Activated CD8-positive, alpha-beta T cell treated with anti-CD3 and anti-CD28 coated beads, Interleukin-2, amount 10 ng/mL, durations not matched to agents 7 days and 5 days (primary cell): ENCODE data around the gene HECTD3. TPM values are rescaled to one million over a fixed set of nuclear protein-coding genes. Genes with fewer than 3 reads are reported as not detected.
"Not testable (repeated sequence)": the region's sequence is repeated elsewhere in the genome, so short reads cannot be mapped to it uniquely, and the experiment has no call there.

Source experiments
- ATAC-seq: fragments of 150-1000 bp; cut with Tn5 transposase; one replicate; pipeline ENCODE4 v1.10.0; 2021; ENCODE audit warnings: moderate library complexity
- CTCF ChIA-PET: fragments of 350-600 bp; sonication (Branson Sonifier 250); formaldehyde crosslinking; loops from one replicate; lab custom pipeline; 2021; ENCODE audit warnings: antibody characterized with exemption; lab: Charles Lee
- POLR2A ChIA-PET: fragments of 350-600 bp; sonication (Branson Sonifier 250); formaldehyde crosslinking; loops from one replicate; lab custom pipeline; 2021; ENCODE audit warnings: antibody characterized with exemption; lab: Charles Lee
- DNase-seq: peaks from one replicate; pipeline ENCODE4 v3.0.0-alpha.2; 2020
- H3K27ac Mint-ChIP-seq: one replicate; pipeline ENCODE4 v1.8.0; 2021; ENCODE audit warnings: mild to moderate bottlenecking, mixed read lengths
- H3K27me3 Mint-ChIP-seq: one replicate; pipeline ENCODE4 v1.8.0; 2021; ENCODE audit warnings: low read depth, mixed read lengths
- H3K36me3 Mint-ChIP-seq: one replicate; pipeline ENCODE4 v1.8.0; 2021; ENCODE audit warnings: low read depth, mixed read lengths
- H3K4me1 Mint-ChIP-seq: one replicate; pipeline ENCODE4 v1.8.0; 2021; ENCODE audit warnings: low read depth, mixed read lengths
- H3K4me3 Mint-ChIP-seq: one replicate; pipeline ENCODE4 v1.8.0; 2021; ENCODE audit warnings: mild to moderate bottlenecking, mixed read lengths
- H3K9me3 Mint-ChIP-seq: one replicate; pipeline ENCODE4 v1.8.0; 2022; ENCODE audit warnings: mixed read lengths; ENCODE audit not compliant: insufficient read depth
- total RNA-seq, 2 experiments: library from RNA; stranded (reverse); gene quantifications; one replicate each; pipeline ENCODE4 v1.2.3, GENCODE V29; 2021

Gene HECTD3
- total RNA-seq, 2 experiments from 2014 or later: 33.5 to 38.6 TPM

GRCh38 chr1:44977372-44977771 lies 33.8 kb downstream of the HECTD3 start:
- H3K27me3 Mint-ChIP-seq, H3K4me1 Mint-ChIP-seq, DNase-seq, POLR2A ChIA-PET, ATAC-seq, CTCF ChIA-PET, H3K27ac Mint-ChIP-seq, H3K9me3 Mint-ChIP-seq, H3K4me3 Mint-ChIP-seq: not testable (repeated sequence)
- peaks cover 46% of the 10 kb centered on the region for H3K36me3 Mint-ChIP-seq

- no peak for DNase-seq
- no peak overlapping the region for H3K27ac Mint-ChIP-seq
- POLR2A ChIA-PET: no interaction called here
- H3K36me3 Mint-ChIP-seq: peaks cover 50% of the 10 kb centered on the region
- no peak overlapping the region for H3K4me3 Mint-ChIP-seq
- CTCF ChIA-PET: no interaction called here
- ATAC-seq: no peak
- peaks cover 5% of the 10 kb centered on the region for H3K9me3 Mint-ChIP-seq
- peaks cover 9% of the 10 kb centered on the region for H3K4me1 Mint-ChIP-seq
- no peaks in the 10 kb centered on the region for H3K27me3 Mint-ChIP-seq
These were observed 34.9 kb downstream of the HECTD3 start for GRCh38 chr1:44976252-44976651.

- no peak overlapping the region for H3K4me3 Mint-ChIP-seq
- ATAC-seq (no peak), DNase-seq (no peak)
- H3K27ac Mint-ChIP-seq: no peak overlapping the region
- POLR2A ChIA-PET: interaction anchor here (0.7 kb wide), 1 partner anchor 13 kb away, joined by 4 read pairs; no protein-coding TSS in a partner anchor
- CTCF ChIA-PET: no interaction called here
- peaks cover 5% of the 10 kb centered on the region for H3K9me3 Mint-ChIP-seq
- H3K36me3 Mint-ChIP-seq: peaks cover 50% of the 10 kb centered on the region
- no peaks in the 10 kb centered on the region for H3K27me3 Mint-ChIP-seq
- peaks cover 11% of the 10 kb centered on the region for H3K4me1 Mint-ChIP-seq
These were observed 37.5 kb downstream of the HECTD3 start for GRCh38 chr1:44973645-44974044.

- peaks cover 22% of the 10 kb centered on the region for H3K36me3 Mint-ChIP-seq
- ChIA-PET POLR2A (interaction anchor here (1.1 kb wide), 1 partner anchor 13 kb away, joined by 4 read pairs; no protein-coding TSS in a partner anchor), CTCF (interaction anchor here (1.6 kb wide), 1 partner anchor 9 kb away, joined by 3 read pairs; no protein-coding TSS in a partner anchor)
- no peak overlapping the region for H3K4me3 Mint-ChIP-seq
- H3K27ac Mint-ChIP-seq: no peak overlapping the region
- H3K27me3 Mint-ChIP-seq: no peaks in the 10 kb centered on the region
- no peak for DNase-seq
- H3K9me3 Mint-ChIP-seq: no peaks in the 10 kb centered on the region
- H3K4me1 Mint-ChIP-seq: peaks cover 11% of the 10 kb centered on the region
- ATAC-seq: no peak
These were observed 40.8 kb downstream of the HECTD3 start for GRCh38 chr1:44970317-44970716.

- no peaks in the 10 kb centered on the region for H3K4me1 Mint-ChIP-seq
- DNase-seq (no peak), ATAC-seq (no peak)
- no peak overlapping the region for H3K4me3 Mint-ChIP-seq
- H3K27ac Mint-ChIP-seq: no peak overlapping the region
- peaks cover 3% of the 10 kb centered on the region for H3K36me3 Mint-ChIP-seq
- no peaks in the 10 kb centered on the region for H3K9me3 Mint-ChIP-seq
- POLR2A ChIA-PET: interaction anchor here (0.6 kb wide), 1 partner anchor 77 kb away, joined by 4 read pairs; no protein-coding TSS in a partner anchor
- H3K27me3 Mint-ChIP-seq: no peaks in the 10 kb centered on the region
- CTCF ChIA-PET: interaction anchor here (0.8 kb wide), 1 partner anchor 40 kb away, joined by 3 read pairs; no protein-coding TSS in a partner anchor
These were observed 46.7 kb downstream of the HECTD3 start for GRCh38 chr1:44964396-44964795.

GRCh38 chr1:44962729-44963128 lies 48.4 kb downstream of the HECTD3 start:
- ATAC-seq (no peak), DNase-seq (no peak)
- Mint-ChIP-seq H3K27me3 (no peaks in the 10 kb centered on the region), H3K4me1 (no peaks in the 10 kb centered on the region), H3K36me3 (peaks cover 7% of the 10 kb centered on the region), H3K9me3 (no peaks in the 10 kb centered on the region), H3K27ac (no peak overlapping the region), H3K4me3 (no peak overlapping the region)
- POLR2A ChIA-PET: no interaction called here
- CTCF ChIA-PET: no interaction called here

- CTCF ChIA-PET: interaction anchor here (1.1 kb wide), 1 partner anchor 70 kb away, joined by 3 read pairs; no protein-coding TSS in a partner anchor
- ATAC-seq, DNase-seq, POLR2A ChIA-PET, H3K4me1 Mint-ChIP-seq, H3K4me3 Mint-ChIP-seq, H3K27me3 Mint-ChIP-seq, H3K27ac Mint-ChIP-seq, H3K36me3 Mint-ChIP-seq, H3K9me3 Mint-ChIP-seq: not testable (repeated sequence)
These were observed 49.1 kb downstream of the HECTD3 start for GRCh38 chr1:44962022-44962421.

GRCh38 chr1:44957566-44957965 lies 53.6 kb downstream of the HECTD3 start:
- ATAC-seq, H3K4me1 Mint-ChIP-seq, H3K27ac Mint-ChIP-seq, CTCF ChIA-PET, DNase-seq, H3K4me3 Mint-ChIP-seq, H3K9me3 Mint-ChIP-seq, H3K27me3 Mint-ChIP-seq: not testable (repeated sequence)
- POLR2A ChIA-PET: interaction anchor here (1.0 kb wide), 1 partner anchor 13 kb away, joined by 4 read pairs; no protein-coding TSS in a partner anchor
- peaks cover 32% of the 10 kb centered on the region for H3K36me3 Mint-ChIP-seq

GRCh38 chr1:44956077-44956476 lies 55.0 kb downstream of the HECTD3 start:
- H3K9me3 Mint-ChIP-seq, H3K27me3 Mint-ChIP-seq, DNase-seq, H3K4me3 Mint-ChIP-seq, POLR2A ChIA-PET, H3K4me1 Mint-ChIP-seq, H3K27ac Mint-ChIP-seq, CTCF ChIA-PET, ATAC-seq: not testable (repeated sequence)
- peaks cover 32% of the 10 kb centered on the region for H3K36me3 Mint-ChIP-seq

Other genes with a start within 250 kb of the HECTD3 start
- gene RPS8, start 235.8 kb downstream of the HECTD3 start, total RNA-seq: 1,000 to 10,000 TPM; 1,750 to 1,777 TPM
- gene BEST4, start 223.2 kb downstream of the HECTD3 start, total RNA-seq: under 1 TPM; 0.26 to 0.42 TPM
- gene PLK3, start 210.9 kb downstream of the HECTD3 start, total RNA-seq: 10 to 100 TPM; 64.8 to 68.0 TPM
- gene DYNLT4, start 204.0 kb downstream of the HECTD3 start, total RNA-seq: 1 to 10 TPM; 1.8 to 2.3 TPM
- 1 to 10 TPM; 4.5 to 8.8 TPM for gene BTBD19, start 202.8 kb downstream of the HECTD3 start, total RNA-seq
- gene PTCH2, start 168.1 kb downstream of the HECTD3 start, total RNA-seq: 1 to 10 TPM; 1.3 to 1.4 TPM
- 10 to 100 TPM; 24.6 to 28.8 TPM for gene EIF2B3, start 24.7 kb downstream of the HECTD3 start, total RNA-seq
- 10 to 100 TPM; 74.7 to 76.4 TPM for gene UROD, start 930 bp upstream of the HECTD3 start, total RNA-seq
- gene ZSWIM5, start 195.3 kb upstream of the HECTD3 start, total RNA-seq: under 1 TPM; 0.50 TPM